ACC112 (cell line): ENCODE measurements around the gene TRAF1.

Source experiments
- H2AFZ ChIP-seq: fragments of 200-600 bp; sonication (generic); one replicate; pipeline ENCODE4 v1.6.0; 2017; ENCODE audit warnings: antibody characterized with exemption, low read length; ENCODE audit not compliant: unreplicated experiment
- H3K27ac ChIP-seq: fragments of 200-600 bp; sonication (generic); 2 replicates; pipeline ENCODE4 v1.5.1; 2014; ENCODE audit warnings: low read depth, mild to moderate bottlenecking, antibody characterized with exemption, low read length, moderate library complexity
- H3K27me3 ChIP-seq: fragments of 200-600 bp; sonication (generic); 2 replicates; pipeline ENCODE4 v1.6.1; 2014; ENCODE audit warnings: mild to moderate bottlenecking, antibody characterized with exemption, low read length, moderate library complexity, mixed read lengths; ENCODE audit not compliant: insufficient read depth
- H3K36me3 ChIP-seq: fragments of 200-600 bp; sonication (generic); 2 replicates; pipeline ENCODE4 v1.6.1; 2016; ENCODE audit warnings: mild to moderate bottlenecking, antibody characterized with exemption, low read length, moderate library complexity, mixed read lengths; ENCODE audit not compliant: insufficient read depth
- H3K4me1 ChIP-seq: fragments of 200-600 bp; sonication (generic); one replicate; pipeline ENCODE4 v1.6.1; 2016; ENCODE audit warnings: low read length, mixed read lengths; ENCODE audit not compliant: insufficient read depth, unreplicated experiment, control insufficient read depth
- H3K4me3 ChIP-seq: fragments of 200-600 bp; sonication (generic); 2 replicates; pipeline ENCODE4 v1.5.1; 2014; ENCODE audit warnings: mild to moderate bottlenecking, low read depth, low read length
- H3K79me2 ChIP-seq: fragments of 200-600 bp; sonication (generic); one replicate; pipeline ENCODE4 v1.6.0; 2016; ENCODE audit warnings: low read length; ENCODE audit not compliant: control insufficient read depth, unreplicated experiment, insufficient read depth

The TRAF1 gene

DNA sequence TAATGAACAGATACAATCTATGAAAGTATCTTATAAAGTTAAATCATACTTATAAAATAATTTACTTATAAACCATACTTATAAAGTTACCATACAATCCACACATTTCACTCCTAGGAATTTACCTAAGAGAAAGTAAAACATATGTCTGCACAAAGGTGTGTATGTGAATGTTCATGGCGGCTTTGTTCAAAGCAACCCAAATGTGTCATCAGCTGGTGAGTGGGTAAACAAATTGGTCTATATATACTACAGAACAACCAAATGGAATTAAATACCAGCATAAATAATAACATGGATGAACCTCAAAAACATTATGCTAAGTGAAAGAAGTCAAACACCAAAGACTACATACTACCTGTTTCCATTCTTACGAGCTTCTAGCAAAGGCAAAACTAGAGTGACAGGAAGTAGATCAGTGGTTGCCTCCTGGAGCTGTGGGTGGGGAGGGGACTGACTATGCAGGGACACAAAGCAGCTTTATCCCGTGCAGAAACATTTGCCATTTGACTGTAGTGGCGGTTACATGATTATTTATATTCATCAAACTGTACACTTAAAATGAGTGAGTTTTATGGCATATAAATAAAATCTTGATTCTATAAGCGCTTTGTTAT lies 10.6 kb downstream of the TRAF1 start:
- no peak overlapping the region; the same call in 1 of the 2 replicates for H3K4me3 ChIP-seq
- H2AFZ ChIP-seq: no peak overlapping the region
- H3K36me3 ChIP-seq: peaks cover 9% of the 10 kb centered on the region
- H3K79me2 ChIP-seq: no peaks in the 10 kb centered on the region
- H3K27me3 ChIP-seq: no peaks in the 10 kb centered on the region
- H3K27ac ChIP-seq: peak overlapping the region; percentile 55
- peaks cover 46% of the 10 kb centered on the region for H3K4me1 ChIP-seq

- Histone ChIP-seq H3K36me3 (peaks cover 13% of the 10 kb centered on the region), H2AFZ (no peak overlapping the region), H3K27ac (no peak overlapping the region), H3K79me2 (no peaks in the 10 kb centered on the region), H3K4me3 (no peak overlapping the region), H3K4me1 (peaks cover 46% of the 10 kb centered on the region), H3K27me3 (no peaks in the 10 kb centered on the region)
Measured at GRCh38 chr9:120914953-120915352, 11.6 kb downstream of the TRAF1 start.

GRCh38 chr9:120914396-120914795 lies 12.2 kb downstream of the TRAF1 start:
- H3K79me2 ChIP-seq: no peaks in the 10 kb centered on the region
- H3K27ac ChIP-seq: no peak overlapping the region
- no peak overlapping the region for H3K4me3 ChIP-seq
- peaks cover 46% of the 10 kb centered on the region for H3K4me1 ChIP-seq
- H2AFZ ChIP-seq: no peak overlapping the region
- H3K36me3 ChIP-seq: peaks cover 13% of the 10 kb centered on the region
- H3K27me3 ChIP-seq: no peaks in the 10 kb centered on the region

DNA sequence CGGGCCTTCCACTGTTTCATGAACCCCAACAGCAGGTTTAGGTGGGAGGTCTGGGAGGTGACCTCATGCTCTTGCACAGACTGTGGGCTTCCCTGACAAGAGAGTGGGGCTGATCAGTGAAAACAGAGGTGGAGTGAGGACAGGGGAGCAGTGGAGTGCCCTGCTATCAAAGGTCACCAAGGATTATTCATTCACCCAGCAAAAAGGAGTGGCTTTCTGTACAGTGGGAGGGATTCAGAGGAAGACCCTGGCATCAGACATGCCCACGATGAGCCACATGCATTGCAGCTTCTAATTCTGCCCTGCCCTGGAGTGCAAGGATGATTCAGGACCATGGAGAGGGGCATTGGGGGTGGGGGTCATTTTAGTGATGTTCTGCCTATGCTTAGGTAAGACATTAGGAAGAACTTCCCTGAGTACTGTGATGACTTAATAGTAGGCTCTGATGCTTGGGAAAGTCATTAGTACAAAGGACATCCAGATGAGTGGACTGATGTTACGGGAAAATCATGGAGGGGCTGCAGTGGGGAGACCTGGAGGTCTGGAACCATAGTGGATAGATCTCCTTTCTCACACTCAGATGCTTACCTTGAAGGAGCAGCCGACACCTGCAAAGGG lies 12.8 kb downstream of the TRAF1 start:
- peaks cover 48% of the 10 kb centered on the region for H3K4me1 ChIP-seq
- H3K79me2 ChIP-seq: no peaks in the 10 kb centered on the region
- no peaks in the 10 kb centered on the region for H3K27me3 ChIP-seq
- H3K27ac ChIP-seq: no peak overlapping the region
- H3K4me3 ChIP-seq: no peak overlapping the region
- H2AFZ ChIP-seq: no peak overlapping the region
- peaks cover 17% of the 10 kb centered on the region for H3K36me3 ChIP-seq

DNA sequence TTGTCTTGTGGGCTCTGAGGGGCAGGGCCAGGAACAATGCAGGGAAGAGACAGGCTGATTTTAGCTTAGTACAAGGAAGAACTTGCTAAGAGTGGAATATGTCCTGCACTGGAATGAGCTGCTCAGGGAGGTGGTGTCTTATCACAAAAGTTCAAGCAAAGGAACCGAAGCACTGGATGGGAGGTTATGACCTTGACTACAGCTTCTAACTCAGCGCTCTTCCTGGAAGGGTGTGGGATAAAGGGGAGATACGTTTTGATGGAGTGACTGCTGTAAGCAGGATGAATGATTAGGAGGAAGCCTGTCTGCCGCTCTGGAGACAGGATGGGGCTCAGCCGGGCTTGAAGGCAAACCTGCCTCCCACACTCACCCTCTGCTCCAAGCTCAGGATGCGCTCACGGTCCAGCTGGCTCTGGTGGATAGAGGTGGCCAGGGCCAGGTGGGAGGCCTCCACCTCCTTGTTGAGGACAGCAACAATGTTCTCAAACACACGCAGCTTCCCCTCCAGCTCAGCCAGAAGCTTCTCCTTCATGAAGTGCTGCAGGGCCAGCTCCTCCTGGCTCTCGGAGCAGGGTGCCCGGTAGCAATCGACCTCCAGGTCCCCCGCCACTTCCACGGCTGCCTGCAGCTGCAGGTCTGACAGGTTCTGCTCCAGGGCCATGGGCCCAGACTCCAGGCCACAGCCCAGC lies 13.5 kb downstream of the TRAF1 start:
- no peak overlapping the region for H3K4me3 ChIP-seq
- H3K36me3 ChIP-seq: peaks cover 17% of the 10 kb centered on the region
- H3K27me3 ChIP-seq: no peaks in the 10 kb centered on the region

GRCh38 chr9:120911295-120911837 lies 15.2 kb downstream of the TRAF1 start:
- Histone ChIP-seq H3K4me1 (peaks cover 41% of the 10 kb centered on the region), H3K27ac (no peak overlapping the region), H3K4me3 (no peak overlapping the region), H3K79me2 (no peaks in the 10 kb centered on the region), H3K36me3 (peaks cover 9% of the 10 kb centered on the region), H2AFZ (no peak overlapping the region), H3K27me3 (no peaks in the 10 kb centered on the region)

More for the DNA sequence above, 13.5 kb downstream of the TRAF1 start:
- Histone ChIP-seq H3K79me2 (no peaks in the 10 kb centered on the region), H2AFZ (no peak overlapping the region), H3K27ac (no peak overlapping the region), H3K4me1 (peaks cover 48% of the 10 kb centered on the region)

DNA sequence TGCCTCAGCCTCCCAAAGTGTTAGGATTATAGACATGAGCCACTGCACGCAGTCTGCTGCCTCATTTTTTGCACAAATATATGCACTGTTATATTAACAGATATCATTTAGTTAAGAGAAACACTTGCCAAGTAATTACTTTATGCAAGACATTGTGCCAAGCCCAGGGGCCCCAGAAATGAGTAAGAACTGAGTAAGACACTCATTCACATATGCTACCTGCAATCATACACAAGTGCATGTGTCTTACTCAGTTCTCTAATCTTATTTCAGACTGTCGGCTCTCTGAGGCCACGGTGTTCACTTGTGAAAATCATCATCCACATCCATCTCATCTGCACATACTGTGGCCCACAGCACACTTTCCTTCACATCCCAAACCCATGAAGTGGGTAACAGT lies 16.0 kb downstream of the TRAF1 start:
- H3K36me3 ChIP-seq: peaks cover 9% of the 10 kb centered on the region

GRCh38 chr9:120909904-120910303 lies 16.7 kb downstream of the TRAF1 start:
- Histone ChIP-seq H3K4me1 (peaks cover 29% of the 10 kb centered on the region), H3K4me3 (peak overlapping the region; percentile 42; the same call in 1 of the 2 replicates), H3K27me3 (no peaks in the 10 kb centered on the region), H3K27ac (peak overlapping the region; percentile 71), H3K79me2 (no peaks in the 10 kb centered on the region), H3K36me3 (peaks cover 9% of the 10 kb centered on the region), H2AFZ (no peak overlapping the region)

More for the DNA sequence above, 16.0 kb downstream of the TRAF1 start:
- H3K27ac ChIP-seq: peak overlapping the region; percentile 71
- no peak overlapping the region; the same call in 1 of the 2 replicates for H3K4me3 ChIP-seq
- H3K27me3 ChIP-seq: no peaks in the 10 kb centered on the region
- peaks cover 36% of the 10 kb centered on the region for H3K4me1 ChIP-seq
- H3K79me2 ChIP-seq: no peaks in the 10 kb centered on the region
- H2AFZ ChIP-seq: no peak overlapping the region

DNA sequence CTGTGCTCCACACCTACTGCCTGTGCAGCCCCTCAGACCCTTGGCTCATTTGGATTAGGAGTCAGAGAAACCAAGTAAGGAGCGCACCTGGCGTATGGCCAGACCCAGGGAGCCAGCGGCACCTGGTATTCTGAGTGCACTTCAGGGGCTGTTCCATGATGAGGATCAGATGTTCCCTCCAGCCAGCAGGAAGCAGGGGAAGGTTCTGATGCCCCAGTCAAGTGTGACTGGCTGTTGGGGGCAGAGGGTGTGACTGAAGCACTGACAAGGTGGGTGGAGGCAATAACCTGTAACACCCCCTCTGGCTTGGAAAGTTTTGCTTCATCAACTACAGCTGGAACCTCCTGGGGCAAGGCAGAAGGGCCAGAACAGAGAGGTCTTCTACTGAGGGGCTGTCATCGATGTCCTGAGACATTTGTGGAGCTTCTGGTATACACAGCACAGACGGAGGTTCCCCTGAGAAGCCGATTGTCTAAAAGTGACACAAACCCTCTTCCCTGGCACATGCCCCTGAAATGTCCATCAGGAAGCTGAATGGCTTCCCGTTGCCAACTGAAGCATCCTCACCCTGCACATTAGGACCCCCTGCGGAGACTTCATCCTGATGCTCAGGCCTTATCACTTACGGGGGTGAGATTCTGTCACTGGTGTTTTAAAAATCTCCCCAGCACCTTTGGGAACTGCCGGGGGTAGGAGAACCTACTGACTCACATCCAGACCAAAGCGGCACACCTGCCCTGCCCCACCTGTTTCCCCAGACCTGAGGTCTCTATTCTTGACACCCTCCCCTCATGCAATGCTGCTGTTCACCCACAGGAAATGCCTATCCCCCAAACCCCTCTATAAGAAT lies 21.1 kb downstream of the TRAF1 start:
- H3K4me1 ChIP-seq: peaks cover 16% of the 10 kb centered on the region
- peaks cover 8% of the 10 kb centered on the region; the same call in 1 of the 2 replicates for H3K36me3 ChIP-seq
- no peak overlapping the region for H3K27ac ChIP-seq
- H3K4me3 ChIP-seq: no peak overlapping the region
- no peak overlapping the region for H2AFZ ChIP-seq
- no peaks in the 10 kb centered on the region for H3K79me2 ChIP-seq
- H3K27me3 ChIP-seq: no peaks in the 10 kb centered on the region

DNA sequence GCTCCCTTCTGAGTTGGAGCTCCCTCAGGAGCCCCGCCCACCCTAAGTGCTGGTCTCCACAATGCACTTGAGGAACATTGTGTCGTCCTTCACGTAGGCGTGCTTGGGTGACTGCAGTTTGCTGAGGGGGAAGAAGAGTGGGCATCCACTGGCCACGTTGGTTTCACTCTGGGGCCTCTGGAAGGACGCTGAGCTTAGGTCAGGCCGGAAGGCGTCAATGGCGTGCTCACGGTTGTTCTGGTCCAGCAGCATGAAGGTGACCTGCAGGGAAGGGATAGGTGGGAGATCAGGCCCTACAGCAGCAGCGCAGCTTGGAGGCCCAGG lies 21.7 kb downstream of the TRAF1 start:
- Histone ChIP-seq H3K36me3 (peaks cover 8% of the 10 kb centered on the region; the same call in 1 of the 2 replicates), H3K79me2 (no peaks in the 10 kb centered on the region), H3K27ac (no peak overlapping the region), H3K4me1 (peaks cover 10% of the 10 kb centered on the region), H2AFZ (no peak overlapping the region), H3K4me3 (no peak overlapping the region), H3K27me3 (no peaks in the 10 kb centered on the region)
